ENCODE measurements around the gene SND1.
"Not testable (repeated sequence)": the region's sequence is repeated elsewhere in the genome, so short reads cannot be mapped to it uniquely, and the experiment has no call there.

The SND1 gene

GRCh38 chr7:127940381-127941160 is 288.6 kb downstream of the SND1 start:
- no peak for DNase-seq

DNA sequence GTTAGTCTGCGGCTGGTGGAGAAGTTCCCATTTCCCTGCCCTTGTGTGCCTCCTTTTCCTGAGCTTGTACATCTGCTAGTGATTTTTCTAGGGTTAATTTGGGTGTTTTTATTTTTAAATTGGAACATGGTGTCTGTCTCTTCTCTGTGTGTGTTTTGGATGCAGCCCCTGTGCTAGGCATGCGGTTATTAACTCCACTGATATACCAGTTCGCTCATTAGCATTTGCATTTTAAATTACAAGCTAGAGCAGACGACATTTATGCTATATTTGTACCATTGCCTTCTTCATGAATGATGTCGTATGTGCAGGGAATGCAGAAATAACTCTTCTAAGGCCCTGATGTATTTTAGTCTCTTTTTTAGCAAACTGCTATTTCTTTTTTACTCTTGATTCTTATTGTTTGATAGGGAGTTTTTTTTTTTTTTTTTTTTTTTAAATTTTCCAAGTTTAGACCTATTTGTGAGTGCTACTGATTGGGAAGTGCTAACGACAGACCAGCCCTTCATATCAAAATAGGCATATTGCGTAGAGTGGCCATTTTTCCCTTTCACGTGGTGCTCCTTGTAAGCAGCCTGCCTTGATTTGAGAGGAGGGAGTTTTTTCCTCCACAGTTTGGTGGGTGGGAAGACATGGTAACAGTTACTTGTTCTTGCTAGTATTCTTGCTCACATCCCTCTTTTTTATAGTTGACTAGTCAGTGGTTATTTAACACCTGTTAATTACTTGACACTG is 289.6 kb downstream of the SND1 start:
- no peak for DNase-seq

- no peak for DNase-seq
Observed at GRCh38 chr7:127943541-127944521, 291.8 kb downstream of the SND1 start.

- no peak for DNase-seq
Observed at GRCh38 chr7:127946111-127946510, 294.1 kb downstream of the SND1 start.

DNA sequence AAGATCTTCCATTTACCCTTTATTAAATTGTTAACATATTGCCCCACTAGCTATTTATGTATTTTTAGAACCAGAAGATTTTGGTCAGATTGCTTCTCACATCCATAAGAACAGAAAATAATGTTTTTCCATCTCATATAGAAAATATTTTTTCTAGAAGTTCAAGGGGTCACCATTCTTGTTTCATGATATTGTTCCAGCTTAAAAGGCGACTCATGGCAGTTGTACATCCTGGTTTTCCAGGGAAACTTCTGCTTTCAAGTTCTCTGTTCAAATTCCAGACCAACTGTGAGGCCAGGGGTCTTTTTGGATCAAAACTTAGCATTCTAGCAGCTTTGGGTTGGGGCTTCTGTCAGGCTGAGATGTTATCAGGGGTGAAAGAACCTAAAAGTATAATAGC is 294.9 kb downstream of the SND1 start:
- DNase-seq = no peak

- DNase-seq = no peak
Observed at GRCh38 chr7:127948312-127948711, 296.3 kb downstream of the SND1 start.

GRCh38 chr7:127948930-127949329 is 296.9 kb downstream of the SND1 start:
- DNase-seq = no peak

DNA sequence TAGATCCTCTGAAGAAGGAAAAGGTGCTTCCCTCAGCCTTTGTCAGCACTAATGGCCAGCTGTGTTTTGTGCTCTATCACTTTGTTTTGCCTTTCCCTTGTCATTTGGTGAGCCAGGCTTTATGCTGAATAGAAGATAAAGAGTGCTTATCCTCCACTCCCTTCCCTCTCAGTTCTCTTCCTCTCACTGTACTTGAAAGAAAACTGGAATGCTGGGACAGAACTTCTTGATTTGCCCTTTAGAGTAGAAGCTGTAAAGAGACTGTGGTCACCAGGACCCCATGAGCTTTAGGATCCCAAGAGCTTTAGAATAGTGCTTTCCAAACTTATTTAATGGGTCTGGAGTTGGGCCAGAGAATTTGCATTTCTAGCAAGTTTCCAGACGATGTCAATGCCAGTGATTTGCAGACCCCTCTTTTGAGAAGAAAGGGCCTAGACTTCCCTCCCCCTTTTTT is 297.8 kb downstream of the SND1 start:
- DNase-seq = no peak

DNA sequence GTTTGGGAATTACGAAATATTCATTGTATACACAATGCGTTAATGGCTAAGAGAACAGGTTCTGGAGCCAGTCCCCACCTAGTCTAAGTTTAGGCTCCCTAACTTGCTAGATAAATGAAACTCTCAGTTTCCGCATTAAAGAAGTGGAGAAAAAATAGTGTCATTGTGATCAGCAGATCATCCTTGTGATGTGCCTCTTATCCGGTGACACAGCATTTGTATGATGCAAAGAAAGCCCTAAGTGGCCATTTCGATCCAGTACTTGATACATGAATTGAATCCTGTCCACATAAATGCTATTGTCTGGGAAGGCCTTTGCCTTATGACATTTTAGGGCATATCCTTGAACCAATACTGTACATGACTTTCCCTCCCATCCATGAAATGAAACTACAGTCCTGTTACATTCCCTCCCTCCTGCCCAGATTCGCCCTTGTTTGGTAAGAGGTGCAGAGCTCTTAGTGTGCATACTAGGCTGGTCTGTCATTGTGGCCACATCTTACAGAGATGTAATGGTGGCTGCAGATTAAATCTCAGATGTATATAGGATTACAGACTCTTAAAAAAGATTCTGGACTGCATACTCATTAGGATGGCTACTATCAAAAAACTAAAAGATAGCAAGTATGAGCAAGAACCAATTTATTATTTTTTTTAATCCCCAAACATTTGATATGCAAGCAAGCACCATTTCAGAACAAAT is 298.4 kb downstream of the SND1 start:
- DNase-seq = no peak

GRCh38 chr7:127953423-127954356 is 301.7 kb downstream of the SND1 start:
- no peak for DNase-seq

DNA sequence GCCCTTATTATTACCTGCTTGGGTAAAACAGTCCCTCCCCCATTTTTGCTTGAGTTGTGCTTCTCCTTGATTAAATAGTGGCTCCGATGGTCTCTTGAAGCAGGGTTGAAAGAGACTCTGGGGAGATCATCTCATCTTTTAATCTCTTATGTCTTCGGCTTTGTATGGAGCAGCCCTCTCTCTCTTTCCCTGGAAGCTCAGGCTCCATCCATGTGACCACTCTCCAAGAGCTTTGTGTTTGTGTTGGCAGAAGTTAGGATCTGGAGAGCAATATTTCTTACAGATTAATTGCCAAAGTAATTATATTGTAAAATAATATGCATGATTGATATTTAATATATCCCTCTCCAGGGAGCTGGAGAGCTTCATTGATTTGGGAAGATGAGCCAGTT is 302.4 kb downstream of the SND1 start:
- no peak for DNase-seq

GRCh38 chr7:127955051-127955531 is 303.1 kb downstream of the SND1 start:
- no peak for DNase-seq

GRCh38 chr7:127957886-127958285 is 305.9 kb downstream of the SND1 start:
- DNase-seq = no peak

DNA sequence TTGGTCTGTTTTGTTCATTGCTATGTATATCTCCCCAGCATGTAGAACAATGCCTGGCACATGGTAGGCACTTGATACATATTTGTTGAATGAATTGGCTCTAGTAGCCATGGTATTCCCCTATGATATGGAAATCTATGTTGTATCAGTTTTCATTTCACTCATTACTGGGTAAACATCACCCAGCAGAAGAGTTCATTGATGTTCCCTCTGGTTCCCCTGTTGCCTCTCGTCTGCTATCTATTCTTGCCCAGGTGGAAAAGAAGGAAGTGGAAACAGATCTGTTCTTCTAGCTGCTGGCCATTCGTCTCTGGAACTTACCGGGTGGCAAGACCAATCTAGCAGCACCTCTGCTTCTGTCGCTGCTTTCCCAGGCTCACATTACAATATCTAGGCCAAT is 307.8 kb downstream of the SND1 start:
- DNase-seq = no peak

- no peak for DNase-seq
Observed at GRCh38 chr7:127961786-127962453, 309.9 kb downstream of the SND1 start.

GRCh38 chr7:127962589-127963361 is 310.8 kb downstream of the SND1 start:
- DNase-seq = no peak

DNA sequence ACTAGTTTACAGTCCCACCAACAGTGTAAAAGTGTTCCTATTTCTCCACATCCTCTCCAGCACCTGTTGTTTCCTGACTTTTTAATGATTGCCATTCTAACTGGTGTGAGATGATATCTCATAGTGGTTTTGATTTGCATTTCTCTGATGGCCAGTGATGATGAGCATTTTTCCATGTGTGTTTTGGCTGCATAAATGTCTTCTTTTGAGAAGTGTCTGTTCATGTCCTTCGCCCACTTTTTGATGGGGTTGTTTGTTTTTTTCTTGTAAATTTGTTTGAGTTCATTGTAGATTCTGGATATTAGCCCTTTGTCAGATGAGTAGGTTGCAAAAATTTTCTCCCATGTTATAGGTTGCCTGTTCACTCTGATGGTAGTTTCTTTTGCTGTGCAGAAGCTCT is 311.9 kb downstream of the SND1 start:
- DNase-seq = not testable (repeated sequence)

DNA sequence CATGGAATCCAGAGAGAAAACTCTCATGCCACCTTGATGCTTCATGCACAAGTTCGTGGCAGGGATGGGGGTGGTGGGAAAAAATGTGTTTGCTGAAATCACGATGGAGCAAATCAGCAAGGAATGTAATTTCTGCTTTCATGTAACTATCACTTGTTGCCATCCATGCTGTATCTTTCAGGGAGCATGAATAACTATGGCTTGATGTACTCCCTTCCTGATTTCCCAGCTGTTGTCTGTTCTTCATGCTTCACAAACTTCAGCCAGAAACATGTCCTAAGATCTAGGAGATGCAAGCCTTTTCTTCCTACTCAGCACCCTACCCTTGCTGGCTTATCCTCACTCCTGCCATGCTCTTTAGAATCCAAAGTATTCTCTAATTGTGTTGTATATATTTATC is 315.3 kb downstream of the SND1 start:
- DNase-seq = no peak

- DNase-seq = no peak
Observed at GRCh38 chr7:127968547-127968946, 316.6 kb downstream of the SND1 start.

DNA sequence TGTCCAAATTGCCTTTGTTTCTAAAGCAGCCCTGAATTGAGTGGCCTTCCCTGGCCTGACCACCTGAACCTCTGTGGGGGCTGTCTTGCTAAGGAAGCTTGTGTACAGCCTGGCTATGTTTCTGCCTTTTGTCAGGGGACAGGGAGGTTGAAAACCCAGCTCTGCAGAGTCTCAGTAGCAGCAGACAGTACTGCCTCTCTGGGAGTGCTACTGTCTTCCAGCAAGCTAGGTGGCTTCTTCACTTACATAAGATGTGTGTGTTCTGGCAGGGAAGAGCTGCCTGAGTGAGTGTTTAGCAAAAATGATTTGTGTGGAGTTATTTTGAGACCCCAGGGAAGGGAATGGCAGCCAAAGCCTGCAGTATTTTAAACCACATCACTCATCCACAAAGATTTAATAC is 321.8 kb downstream of the SND1 start:
- no peak for DNase-seq

Measured in effector CD8-positive, alpha-beta T cell (primary cell).